COLO668 (cell line): ENCODE data around the gene ZNF831.

Source experiments
- DNase-seq: peaks from one replicate; lab custom pipeline; 2025; ENCODE audit not compliant: unreplicated experiment; lab: John Stamatoyannopoulos, UW

The ZNF831 gene

DNA sequence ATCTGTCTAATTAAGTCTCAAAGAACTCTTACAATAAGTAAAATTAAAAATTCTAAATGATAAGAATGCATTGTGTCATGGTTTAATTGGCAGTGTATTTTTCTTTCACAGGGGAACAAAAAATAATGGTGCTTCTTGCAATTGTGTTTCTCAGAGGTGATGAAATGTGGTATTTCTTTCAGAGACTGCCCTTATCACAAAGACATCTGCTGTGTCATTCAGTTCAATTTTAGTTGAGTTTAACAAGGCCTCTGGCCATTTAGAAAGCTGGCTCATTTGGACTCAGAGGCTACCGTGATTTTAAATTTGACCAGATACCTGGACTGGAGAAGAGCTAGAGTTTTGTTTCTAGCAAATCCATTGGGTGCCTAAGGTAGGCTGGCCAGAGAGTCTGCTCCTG is 23.6 kb upstream of the ZNF831 start:
- no peak for DNase-seq

- no peak for DNase-seq
These were observed 21.6 kb upstream of the ZNF831 start for GRCh38 chr20:59141818-59142581.

- DNase-seq: no peak
These were observed 20.3 kb upstream of the ZNF831 start for GRCh38 chr20:59143326-59143725.

GRCh38 chr20:59144179-59144830 is 19.3 kb upstream of the ZNF831 start:
- DNase-seq: no peak

- no peak for DNase-seq
These were observed 18.8 kb upstream of the ZNF831 start for GRCh38 chr20:59144831-59145196.

DNA sequence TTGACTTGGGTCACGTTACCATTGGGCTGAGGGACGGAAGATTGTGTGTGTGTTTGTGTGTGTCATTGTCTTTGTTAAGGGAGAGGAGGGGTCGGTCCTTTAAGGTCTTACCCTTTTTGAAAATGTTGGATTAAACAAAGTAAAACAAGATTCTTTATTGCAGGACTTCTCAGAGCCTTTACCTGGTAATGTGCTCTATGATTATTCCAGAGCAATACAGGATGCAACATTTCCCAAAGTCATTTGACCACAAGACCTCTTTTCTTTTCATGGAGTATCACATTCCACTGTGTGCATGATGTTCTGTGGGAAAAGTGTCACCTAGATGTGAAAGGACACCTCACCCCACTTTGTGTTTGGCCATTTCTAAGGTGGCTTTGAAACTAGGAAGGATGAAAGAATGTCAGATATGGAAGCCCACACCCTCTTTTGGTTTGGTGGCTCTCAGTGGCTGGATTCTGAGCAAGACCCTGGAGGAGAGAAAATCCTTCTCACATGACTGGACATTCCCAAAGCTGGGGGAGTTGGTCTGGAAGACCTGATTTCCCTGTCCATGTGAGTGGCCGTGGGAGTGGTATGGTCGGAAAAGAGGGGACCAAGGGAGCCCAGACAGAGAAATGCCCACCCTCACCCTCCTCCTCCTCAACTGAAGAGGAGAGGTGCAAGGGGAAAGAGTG is 18.2 kb upstream of the ZNF831 start:
- no peak for DNase-seq

DNA sequence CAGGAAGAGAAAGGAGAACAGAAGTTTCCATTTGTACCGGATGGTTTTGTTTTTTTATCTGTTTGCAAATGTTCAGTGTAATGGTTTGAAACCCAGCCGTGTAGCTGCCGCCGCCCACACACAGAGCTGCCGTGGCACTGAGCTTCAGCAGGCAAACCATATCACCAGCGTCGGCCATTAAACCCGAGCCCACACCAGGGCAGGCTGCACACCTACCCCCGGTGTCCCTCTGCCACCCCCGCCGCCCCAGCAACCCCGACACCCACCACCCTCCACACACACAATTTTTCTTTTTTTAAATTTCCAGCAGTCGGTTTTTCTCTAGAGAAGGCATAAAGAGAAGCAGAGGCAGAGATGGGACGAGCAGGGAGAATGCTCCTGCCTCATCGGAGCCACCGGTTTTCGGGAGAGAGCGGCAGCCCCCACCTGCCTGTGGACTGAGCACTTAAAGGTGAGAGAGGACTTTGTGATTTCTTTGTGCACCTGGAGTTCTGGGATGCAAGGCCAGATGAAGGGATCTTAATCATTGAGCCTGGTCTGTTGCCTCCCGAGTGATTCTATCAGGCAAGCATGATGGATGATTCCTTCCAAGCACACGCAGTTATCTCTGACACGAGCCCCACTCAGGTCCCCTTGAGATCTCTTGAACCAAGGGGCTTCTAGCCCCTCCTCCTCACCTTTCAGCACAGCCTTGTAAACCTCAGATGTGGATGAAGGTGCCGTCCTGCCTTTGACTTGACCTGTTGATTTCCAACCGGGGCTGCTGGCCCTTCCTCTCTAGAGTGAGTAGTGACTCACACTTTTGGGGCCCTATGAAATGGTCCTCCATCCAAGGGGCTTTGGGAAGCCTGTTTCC is 17.5 kb upstream of the ZNF831 start:
- no peak for DNase-seq

DNA sequence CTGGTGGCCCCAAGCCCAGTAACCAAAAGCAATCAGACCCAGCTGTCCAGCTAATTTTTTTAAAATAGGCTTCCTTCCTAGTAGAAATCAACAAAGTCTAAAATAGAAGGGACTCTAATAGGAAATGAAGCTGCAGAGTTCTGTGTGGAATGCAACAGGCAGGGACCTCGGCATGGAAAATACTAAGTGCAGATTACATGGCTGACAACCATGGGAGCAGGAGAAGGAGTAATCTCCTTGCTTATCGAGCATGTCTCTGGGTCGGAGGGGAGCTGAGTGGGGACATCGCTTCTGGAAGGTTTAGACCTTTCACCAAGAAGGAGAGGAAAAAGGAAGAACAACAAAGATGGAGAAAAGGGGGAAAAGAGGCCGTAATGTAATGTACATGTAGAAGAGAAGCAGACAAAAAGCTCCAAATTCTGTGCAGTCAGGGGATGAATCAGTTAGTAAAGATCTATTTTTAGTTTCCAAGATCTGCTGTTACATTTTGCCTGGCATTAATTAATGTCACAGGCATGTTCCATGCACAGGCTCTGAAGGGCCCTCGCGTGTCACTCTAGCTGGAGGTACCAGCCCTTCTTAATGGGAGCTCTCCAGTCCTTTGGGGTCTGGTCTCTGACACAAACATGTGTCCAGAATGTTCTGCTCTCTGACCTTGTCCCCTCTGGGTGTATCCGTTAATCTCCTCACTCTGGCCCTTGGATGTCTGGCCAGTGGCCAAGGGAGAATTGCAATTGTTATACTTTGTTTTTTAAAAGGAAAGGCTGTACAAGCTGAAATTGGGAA is 16.6 kb upstream of the ZNF831 start:
- DNase-seq: no peak

DNA sequence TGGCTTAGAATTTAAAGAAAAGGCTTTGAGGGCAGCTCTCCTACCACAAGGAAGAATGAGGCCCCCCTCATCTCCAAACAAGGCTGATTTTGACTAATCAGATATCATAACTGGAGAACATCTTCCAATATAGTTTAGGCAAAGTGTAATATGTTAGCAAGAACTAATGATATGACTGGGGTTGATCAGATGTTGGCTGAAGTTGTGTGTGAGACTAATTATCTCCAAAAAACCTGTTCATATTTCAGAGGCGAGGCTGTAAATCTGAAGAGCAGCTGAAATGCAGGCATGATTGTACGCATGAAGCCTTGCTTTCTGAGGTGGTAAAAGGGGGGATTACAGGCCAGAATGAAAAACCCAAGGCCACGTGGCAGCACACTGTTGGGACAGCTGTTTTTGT is 16.0 kb upstream of the ZNF831 start:
- DNase-seq: no peak

GRCh38 chr20:59148701-59149493 is 14.7 kb upstream of the ZNF831 start:
- DNase-seq: no peak

- DNase-seq: no peak
These were observed 13.7 kb upstream of the ZNF831 start for GRCh38 chr20:59149678-59150504.

DNA sequence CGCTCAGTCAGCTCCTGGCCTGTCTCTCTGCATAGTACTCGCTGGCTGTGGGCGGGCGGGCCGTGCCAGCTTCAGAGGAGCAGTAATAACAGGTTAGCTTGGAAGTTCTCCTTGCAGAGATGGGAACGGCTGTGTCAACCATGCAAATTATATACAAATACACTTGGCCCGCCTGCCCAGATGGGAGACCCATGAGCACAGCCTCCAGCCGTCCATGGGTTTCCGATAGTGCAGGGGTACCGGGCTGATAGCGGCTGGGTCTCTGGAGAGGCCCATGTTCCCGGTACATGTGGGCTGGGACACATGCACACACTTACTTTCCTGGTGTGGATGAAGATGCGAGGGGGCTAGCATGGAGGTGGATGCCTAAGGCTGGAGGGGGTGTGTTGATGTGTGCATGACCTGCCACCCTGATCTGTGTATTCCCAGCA is 12.8 kb upstream of the ZNF831 start:
- DNase-seq: no peak

GRCh38 chr20:59151391-59151790 is 12.2 kb upstream of the ZNF831 start:
- DNase-seq: no peak

- no peak for DNase-seq
These were observed 11.8 kb upstream of the ZNF831 start for GRCh38 chr20:59151820-59152219.

DNA sequence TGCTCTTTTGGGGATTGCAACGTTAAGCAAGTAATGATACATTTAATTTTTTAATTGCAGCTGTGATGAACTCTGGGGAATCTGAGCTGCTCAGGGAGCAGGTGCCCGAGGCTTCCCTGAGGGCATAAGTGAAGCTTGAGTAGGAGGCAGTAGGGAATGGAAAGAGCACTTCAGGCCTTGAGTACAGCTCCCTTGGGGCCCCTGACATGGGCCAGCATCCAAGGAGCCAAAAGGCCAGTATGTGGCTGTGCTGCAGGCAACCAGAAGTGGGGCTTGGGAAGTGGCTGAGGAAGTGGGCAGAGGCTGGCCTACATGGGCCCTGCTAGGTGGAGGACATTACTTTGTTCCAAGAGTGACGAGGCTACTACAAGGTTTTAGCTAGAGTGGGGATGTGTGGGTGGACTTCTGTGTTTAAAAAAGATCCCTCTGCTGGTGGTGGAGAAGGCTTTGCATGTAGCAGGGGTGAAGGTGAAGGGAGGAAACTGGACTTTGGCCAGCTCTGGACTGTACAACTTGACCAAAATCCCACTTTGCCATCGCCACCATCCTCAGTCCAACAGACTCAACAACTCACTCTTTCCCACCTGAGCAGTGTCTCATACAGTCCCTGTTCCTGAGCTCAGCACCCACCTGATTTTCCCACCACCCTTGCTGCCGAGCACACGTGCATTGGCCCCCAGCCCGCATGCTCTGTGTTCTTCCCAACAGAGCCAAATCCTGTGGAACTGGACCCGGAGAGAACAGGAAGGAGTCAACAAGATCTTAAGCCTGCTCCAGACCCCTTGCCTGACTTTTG is 10.9 kb upstream of the ZNF831 start:
- no peak for DNase-seq

GRCh38 chr20:59153355-59153681 is 10.3 kb upstream of the ZNF831 start:
- DNase-seq: no peak

GRCh38 chr20:59153832-59154231 is 9.8 kb upstream of the ZNF831 start:
- no peak for DNase-seq

GRCh38 chr20:59154317-59155013 is 9.2 kb upstream of the ZNF831 start:
- DNase-seq: no peak
